Measurements from ENCODE around the gene EHD1. TPM values are rescaled to one million over a fixed set of nuclear protein-coding genes. Genes with fewer than 3 reads are reported as not detected.
"Not testable (repeated sequence)": the region's sequence is repeated elsewhere in the genome, so short reads cannot be mapped to it uniquely, and the experiment has no call there.

EHD1 gene
- polyA plus RNA-seq, 1 donor = 133 TPM

DNA sequence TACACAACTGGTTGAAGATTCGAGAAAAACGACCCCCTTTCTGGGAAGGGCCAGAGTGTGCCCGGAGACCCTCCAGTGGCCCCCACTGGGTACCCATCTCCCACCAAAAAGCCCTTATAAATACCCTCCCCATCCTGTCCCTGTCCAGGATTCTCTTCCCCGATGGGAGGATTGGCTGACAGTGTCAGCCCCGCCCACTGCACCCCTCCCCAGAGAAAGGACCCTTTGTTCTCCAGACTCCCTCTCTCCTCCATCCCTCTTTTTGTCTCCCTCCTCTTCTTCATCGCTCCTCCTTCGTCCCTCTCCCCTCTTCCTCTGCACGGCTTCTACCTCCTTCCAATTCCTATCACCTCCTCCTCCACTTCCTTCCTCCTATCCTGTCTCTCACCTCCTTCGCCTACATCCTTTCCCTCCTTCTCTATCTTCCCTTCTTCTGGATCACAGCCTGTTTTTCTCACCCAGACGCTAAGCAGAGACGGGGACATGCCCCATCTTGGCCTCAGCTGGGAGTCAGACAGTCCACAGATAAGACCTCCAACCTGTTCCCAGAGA lies 54.8 kb downstream of the EHD1 start:
- DNase-seq = no peak

DNA sequence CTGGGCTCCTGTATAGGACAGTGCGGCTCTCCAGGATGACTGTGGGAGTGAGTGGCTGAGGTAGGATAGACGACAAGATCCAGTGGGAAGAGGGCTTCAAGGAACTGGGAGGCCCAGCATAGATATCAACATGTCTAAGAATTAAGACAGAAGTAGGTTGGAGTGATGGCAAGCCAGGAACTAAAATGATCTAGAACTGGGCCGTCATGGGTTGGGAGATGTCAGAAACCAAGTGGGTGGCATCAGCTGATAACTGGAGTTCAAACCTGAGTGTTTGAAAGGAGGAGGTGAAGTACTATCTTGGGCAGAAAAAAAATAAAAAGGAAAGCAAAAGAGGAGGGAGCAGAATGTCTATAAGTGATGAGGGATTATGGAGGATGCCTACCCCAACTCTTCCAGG lies 60.9 kb downstream of the EHD1 start:
- DNase-seq = no peak

GRCh38 chr11:64815433-64815832 lies 63.0 kb downstream of the EHD1 start:
- DNase-seq = not testable (repeated sequence)

GRCh38 chr11:64814712-64815187 lies 63.7 kb downstream of the EHD1 start:
- no peak for DNase-seq

DNA sequence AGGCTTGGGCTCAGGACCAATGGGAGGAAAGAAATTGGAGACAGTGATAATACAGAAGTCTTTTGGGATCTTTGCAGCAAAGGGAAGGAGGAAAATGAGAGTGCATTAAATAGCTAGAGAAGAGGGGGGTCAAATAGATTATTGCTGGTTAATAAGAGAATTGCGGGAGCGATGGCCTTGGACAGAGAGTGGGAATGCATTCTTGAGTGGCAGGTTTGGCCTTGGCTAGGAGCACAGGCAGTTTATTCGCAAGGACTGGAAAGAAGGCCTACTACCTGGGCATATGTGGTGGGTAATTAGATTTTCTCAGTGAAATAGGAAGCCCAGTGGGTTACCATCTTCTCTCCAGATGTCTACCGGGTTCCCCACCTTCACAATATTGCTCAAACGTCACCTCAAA lies 64.6 kb downstream of the EHD1 start:
- DNase-seq = no peak

GRCh38 chr11:64810891-64811272 lies 67.5 kb downstream of the EHD1 start:
- DNase-seq = no peak

DNA sequence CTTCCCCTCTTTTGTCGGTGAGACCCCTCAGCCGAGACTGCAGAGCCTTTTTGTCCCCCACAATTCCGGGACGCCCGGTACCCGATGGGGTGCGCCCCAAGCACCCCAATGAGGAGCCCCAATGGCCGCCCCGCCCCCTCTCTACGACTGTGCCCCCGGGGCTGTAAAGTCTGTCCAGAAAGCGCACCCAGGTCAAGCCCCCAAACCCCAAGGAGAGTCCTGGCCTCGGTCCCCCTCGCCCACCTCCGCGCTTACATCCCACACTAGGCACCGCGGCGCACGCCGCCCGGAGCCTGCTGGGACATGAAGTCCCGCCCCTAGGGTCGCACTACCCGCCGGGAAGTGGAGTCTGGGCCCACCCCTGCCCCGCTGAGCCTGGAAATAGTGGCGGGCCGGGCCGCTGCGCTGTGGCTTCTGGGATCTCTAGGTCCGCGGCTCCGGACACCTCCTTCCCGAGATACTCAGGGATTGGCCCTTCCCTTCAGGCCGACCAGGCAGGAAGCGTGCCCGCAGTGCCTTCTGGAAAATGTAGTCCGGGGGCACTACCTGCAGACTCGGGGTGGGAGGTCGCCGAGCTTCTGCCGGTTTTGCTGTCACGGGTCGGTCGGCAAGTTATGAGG lies 68.0 kb downstream of the EHD1 start, which contains the start of gene MEN1:
TSS of gene MEN1 (minus strand) at position 281 of the 620 bp plus-strand sequence. CDS start 442 bp downstream, outside the sequence.
- peak; percentile 95 for DNase-seq

DNA sequence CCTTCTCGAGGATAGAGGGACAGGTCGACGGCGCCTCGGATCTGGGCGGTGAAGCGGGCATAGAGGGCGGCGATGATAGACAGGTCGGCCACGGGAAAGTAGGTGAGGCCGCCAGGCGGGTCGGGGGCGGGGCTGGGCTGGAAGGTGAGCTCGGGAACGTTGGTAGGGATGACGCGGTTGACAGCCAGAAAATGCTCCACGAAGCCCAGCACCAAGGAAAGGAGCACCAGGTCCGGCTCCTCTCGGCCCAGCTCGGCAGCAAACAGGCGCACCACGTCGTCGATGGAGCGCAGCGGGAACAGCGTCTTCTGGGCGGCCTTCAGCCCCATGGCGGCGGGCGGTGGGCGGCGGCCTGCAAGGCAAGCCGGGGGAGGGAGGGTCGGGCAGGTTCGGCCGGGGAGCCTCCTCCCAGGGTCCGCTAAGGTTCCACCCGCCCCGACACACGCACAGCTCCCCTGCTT lies 68.6 kb downstream of the EHD1 start:
- DNase-seq = peak; percentile 31

- no peak for DNase-seq
These were observed 72.9 kb downstream of the EHD1 start for GRCh38 chr11:64805481-64805880.

- no peak for DNase-seq
These were observed 73.8 kb downstream of the EHD1 start for GRCh38 chr11:64804346-64805210.

GRCh38 chr11:64803846-64804345 lies 74.5 kb downstream of the EHD1 start:
- DNase-seq = no peak

GRCh38 chr11:64803158-64803845 lies 75.1 kb downstream of the EHD1 start, which contains the start of gene MAP4K2:
MAP4K2 (minus strand) TSS chr11:64803214; CDS start chr11:64803149, 65 bp downstream.
- peak; percentile 87 for DNase-seq

- DNase-seq = peak; percentile 31
These were observed 75.9 kb downstream of the EHD1 start for GRCh38 chr11:64802370-64803157.

Other genes starting within 250 kb of the EHD1 start
- 32.6 TPM for gene NRXN2, start 155.4 kb downstream of the EHD1 start, polyA plus RNA-seq (ENCODE audit: insufficient read length)
- gene RASGRP2, start 134.5 kb downstream of the EHD1 start, polyA plus RNA-seq (ENCODE audit: insufficient read length) = 43.6 TPM
- 300 TPM for gene PYGM, start 118.6 kb downstream of the EHD1 start, polyA plus RNA-seq (ENCODE audit: insufficient read length)
- gene SF1, start 100.1 kb downstream of the EHD1 start, polyA plus RNA-seq (ENCODE audit: insufficient read length) = 248 TPM
- gene MAP4K2, start 75.4 kb downstream of the EHD1 start, polyA plus RNA-seq (ENCODE audit: insufficient read length) = 8.6 TPM
- gene MEN1, start 68.1 kb downstream of the EHD1 start, polyA plus RNA-seq (ENCODE audit: insufficient read length) = 22.3 TPM
- gene CDC42BPG, start 34.0 kb downstream of the EHD1 start, polyA plus RNA-seq (ENCODE audit: insufficient read length) = 1.0 TPM
- 15.3 TPM for gene ATG2A, start 38.6 kb upstream of the EHD1 start, polyA plus RNA-seq (ENCODE audit: insufficient read length)
- gene PPP2R5B, start 46.1 kb upstream of the EHD1 start, polyA plus RNA-seq (ENCODE audit: insufficient read length) = 11.5 TPM
- gene GPHA2, start 57.3 kb upstream of the EHD1 start, polyA plus RNA-seq (ENCODE audit: insufficient read length) = not detected
- not detected for gene MAJIN, start 93.5 kb upstream of the EHD1 start, polyA plus RNA-seq (ENCODE audit: insufficient read length)
- gene BATF2, start 118.3 kb upstream of the EHD1 start, polyA plus RNA-seq (ENCODE audit: insufficient read length) = 0.94 TPM
- gene ARL2, start 135.5 kb upstream of the EHD1 start, polyA plus RNA-seq (ENCODE audit: insufficient read length) = 135 TPM
- gene SNX15, start 148.8 kb upstream of the EHD1 start, polyA plus RNA-seq (ENCODE audit: insufficient read length) = 25.7 TPM
- gene SAC3D1, start 162.6 kb upstream of the EHD1 start, polyA plus RNA-seq (ENCODE audit: insufficient read length) = 15.6 TPM
- 7.4 TPM for gene NAALADL1, start 179.9 kb upstream of the EHD1 start, polyA plus RNA-seq (ENCODE audit: insufficient read length)
- gene CDCA5, start 205.4 kb upstream of the EHD1 start, polyA plus RNA-seq (ENCODE audit: insufficient read length) = 11.7 TPM
- 24.1 TPM for gene ZFPL1, start 205.6 kb upstream of the EHD1 start, polyA plus RNA-seq (ENCODE audit: insufficient read length)
- 162 TPM for gene VPS51, start 217.6 kb upstream of the EHD1 start, polyA plus RNA-seq (ENCODE audit: insufficient read length)
- 13.1 TPM for gene TM7SF2, start 233.3 kb upstream of the EHD1 start, polyA plus RNA-seq (ENCODE audit: insufficient read length)
- 4.4 TPM for gene ZNHIT2, start 239.1 kb upstream of the EHD1 start, polyA plus RNA-seq (ENCODE audit: insufficient read length)
- 1,052 TPM for gene FAU, start 243.5 kb upstream of the EHD1 start, polyA plus RNA-seq (ENCODE audit: insufficient read length)
- 23.5 TPM for gene MRPL49, start 243.7 kb upstream of the EHD1 start, polyA plus RNA-seq (ENCODE audit: insufficient read length)

All from hindlimb muscle (tissue), 1 donor.